GM23338 (cell line): Measurements from ENCODE around the gene PTH2. TPM values are rescaled to one million over a fixed set of nuclear protein-coding genes. Genes with fewer than 3 reads are reported as not detected.

Experiments
- ATAC-seq: fragments of 200-7000 bp; cut with Tn5 transposase; 3 replicates; pipeline ENCODE4 v1.9.1; 2020
- DNase-seq: peaks from one replicate; pipeline ENCODE4 v3.0.0-alpha.2; 2015; ENCODE audit warnings: low spot score
- H2AFZ ChIP-seq: fragments of 200-600 bp; sonication (generic); 2 replicates; pipeline ENCODE4 v1.8.0; 2016; ENCODE audit warnings: antibody characterized with exemption, mild to moderate bottlenecking, moderate library complexity
- H3F3A ChIP-seq: fragments of 200-600 bp; sonication (generic); replicated peaks from 2 replicates; pipeline ENCODE4 v1.8.0; 2017; ENCODE audit warnings: antibody characterized with exemption, mixed run types, low read depth
- H3K27ac ChIP-seq: fragments of 200-600 bp; sonication (generic); 2 replicates; pipeline ENCODE4 v1.6.1; 2016; ENCODE audit warnings: low read depth
- H3K27me3 ChIP-seq: fragments of 200-600 bp; sonication (generic); 2 replicates; pipeline ENCODE4 v1.8.0; 2016; ENCODE audit warnings: mild to moderate bottlenecking, mixed run types, moderate library complexity; ENCODE audit not compliant: insufficient read depth
- H3K36me3 ChIP-seq: fragments of 200-600 bp; sonication (generic); 2 replicates; pipeline ENCODE4 v1.8.0; 2016; ENCODE audit warnings: mild to moderate bottlenecking; ENCODE audit not compliant: insufficient read depth
- H3K4me1 ChIP-seq: fragments of 200-600 bp; sonication (generic); 2 replicates; pipeline ENCODE4 v1.8.0; 2016; ENCODE audit warnings: mild to moderate bottlenecking, moderate library complexity; ENCODE audit not compliant: insufficient read depth
- H3K4me2 ChIP-seq: fragments of 200-600 bp; sonication (generic); 2 replicates; pipeline ENCODE4 v1.7.1; 2017; ENCODE audit warnings: mixed run types
- H3K4me3 ChIP-seq: fragments of 200-600 bp; sonication (generic); 2 replicates; pipeline ENCODE4 v1.6.1; 2016; ENCODE audit warnings: mixed run types
- H3K79me2 ChIP-seq: fragments of 200-600 bp; sonication (generic); replicated peaks from 2 replicates; pipeline ENCODE4 v1.8.0; 2017; ENCODE audit warnings: mild to moderate bottlenecking; ENCODE audit not compliant: insufficient read depth
- H3K9me2 ChIP-seq: fragments of 200-600 bp; sonication (generic); 2 replicates; pipeline ENCODE4 v1.8.0; 2017; ENCODE audit not compliant: insufficient read depth
- H4K20me1 ChIP-seq: fragments of 200-600 bp; sonication (generic); replicated peaks from 2 replicates; pipeline ENCODE4 v1.8.0; 2017; ENCODE audit warnings: mild to moderate bottlenecking; ENCODE audit not compliant: insufficient read depth
- H3K27ac Mint-ChIP-seq: 2 replicates; pipeline ENCODE4 v1.8.0; 2020; ENCODE audit warnings: inconsistent platforms, mild to moderate bottlenecking, moderate library complexity, mixed read lengths
- H3K27me3 Mint-ChIP-seq: 3 replicates; pipeline ENCODE4 v1.8.0; 2022; ENCODE audit warnings: low read depth, mild to moderate bottlenecking, moderate library complexity, mixed read lengths, inconsistent platforms; ENCODE audit not compliant: insufficient read depth, poor library complexity
- H3K36me3 Mint-ChIP-seq: 3 replicates; pipeline ENCODE4 v1.8.0; 2021; ENCODE audit warnings: low read depth, mild to moderate bottlenecking, inconsistent platforms, moderate library complexity, mixed read lengths
- H3K4me1 Mint-ChIP-seq: 3 replicates; pipeline ENCODE4 v1.8.0; 2020; ENCODE audit warnings: mild to moderate bottlenecking, inconsistent platforms, mixed read lengths
- H3K4me3 Mint-ChIP-seq: 3 replicates; pipeline ENCODE4 v1.8.0; 2021; ENCODE audit warnings: moderate library complexity, mild to moderate bottlenecking, inconsistent platforms, mixed read lengths
- H3K9me3 Mint-ChIP-seq: 3 replicates; pipeline ENCODE4 v1.8.0; 2020; ENCODE audit warnings: moderate library complexity, mild to moderate bottlenecking, inconsistent platforms, mixed read lengths
- CREB1 ChIP-seq: fragments of 250-450 bp; sonication (Bioruptor Pico); IDR thresholded peaks from 2 replicates; pipeline ENCODE4 v1.5.0; 2020; ENCODE audit warnings: low read depth, mild to moderate bottlenecking, moderate library complexity
- CTCF ChIP-seq, 2 experiments: fragments of 200-600 bp in 1 of 2; sonication (generic) in 1 of 2; conservative IDR thresholded peaks; 2 replicates each; pipeline versions ENCODE4 v1.5.1 to v1.6.1; 2016 to 2017; ENCODE audit warnings: antibody characterized with exemption in 2 of 2, low read depth in 2 of 2, mild to moderate bottlenecking in 2 of 2, moderate library complexity in 1 of 2
- ETS1 ChIP-seq: IDR thresholded peaks from 2 replicates; pipeline ENCODE4 v1.6.1; 2016; ENCODE audit warnings: antibody characterized with exemption
- EZH2 ChIP-seq: fragments of 200-600 bp; sonication (generic); IDR thresholded peaks from one replicate; pipeline ENCODE4 v1.8.0; 2017; ENCODE audit warnings: antibody characterized with exemption, mild to moderate bottlenecking, low read depth; ENCODE audit not compliant: unreplicated experiment
- EZH2phosphoT487 ChIP-seq: fragments of 200-600 bp; sonication (generic); IDR thresholded peaks from one replicate; pipeline ENCODE4 v1.8.1; 2018; ENCODE audit warnings: antibody characterized with exemption; ENCODE audit not compliant: unreplicated experiment
- JUNB ChIP-seq: IDR thresholded peaks from one replicate; pipeline ENCODE4 v1.6.1; 2016; ENCODE audit warnings: antibody characterized with exemption; ENCODE audit not compliant: unreplicated experiment
- NANOG ChIP-seq: IDR thresholded peaks from 2 replicates; pipeline ENCODE4 v1.6.1; 2016; ENCODE audit warnings: antibody characterized with exemption, borderline replicate concordance
- POLR2AphosphoS5 ChIP-seq: IDR thresholded peaks from 2 replicates; pipeline ENCODE4 v1.6.1; 2016; ENCODE audit warnings: antibody characterized with exemption, low read depth
- REST ChIP-seq: IDR thresholded peaks from one replicate; pipeline ENCODE4 v1.6.1; 2018; ENCODE audit warnings: antibody characterized with exemption; ENCODE audit not compliant: unreplicated experiment
- STAT1 ChIP-seq: IDR thresholded peaks from one replicate; pipeline ENCODE4 v1.6.1; 2016; ENCODE audit warnings: antibody characterized with exemption; ENCODE audit not compliant: unreplicated experiment
- ZNF114 ChIP-seq: fragments of 250-450 bp; sonication (Bioruptor Pico); IDR thresholded peaks from 2 replicates; pipeline ENCODE4 v1.5.0; 2020; ENCODE audit warnings: mild to moderate bottlenecking, moderate library complexity
- ZNF331 ChIP-seq: fragments of 250-450 bp; sonication (Bioruptor Pico); IDR thresholded peaks from 2 replicates; pipeline ENCODE4 v1.5.0; 2020; ENCODE audit warnings: low read depth, mild to moderate bottlenecking, moderate library complexity
- ZNF462 ChIP-seq: fragments of 250-450 bp; sonication (Bioruptor Pico); IDR thresholded peaks from 2 replicates; pipeline ENCODE4 v1.5.0; 2020; ENCODE audit warnings: mild to moderate bottlenecking, moderate library complexity
- polyA plus RNA-seq: library from polyadenylated mRNA; unstranded; fragments of >200 nt; fragmentation: Nextera tagmentation; extraction: Ambion mirVana; gene quantifications from 2 replicates; pipeline ENCODE4 v1.2.1, GENCODE V29; 2016
- total RNA-seq: library from RNA; depleted of rRNA; stranded (reverse); fragments of >200 nt; shearing (Covaris generic); gene quantifications from 2 replicates; pipeline ENCODE4 v1.2.3, GENCODE V29; 2014

The PTH2 gene
- total and polyA plus RNA-seq, 2 experiments from 2014 or later = 1.6 TPM; not detected in 1

GRCh38 chr19:49383599-49383998 is 39.6 kb downstream of the PTH2 start:
- H3K27ac ChIP-seq = no peak overlapping the region
- H3K4me1 ChIP-seq = no peaks in the 10 kb centered on the region
- H2AFZ ChIP-seq = no peak overlapping the region
- no peak overlapping the region for H3K4me3 Mint-ChIP-seq
- no peaks in the 10 kb centered on the region for H3K36me3 ChIP-seq
- peaks cover 4% of the 10 kb centered on the region for H3K27me3 Mint-ChIP-seq
- H3K9me2 ChIP-seq = no peaks in the 10 kb centered on the region
- DNase-seq (no peak), ATAC-seq (no peak)
- H3K9me3 Mint-ChIP-seq = peaks cover 5% of the 10 kb centered on the region; the same call in 1 of the 3 replicates
- no peak overlapping the region for H3K27ac Mint-ChIP-seq
- H4K20me1 ChIP-seq = no peaks in the 10 kb centered on the region
- H3K4me1 Mint-ChIP-seq = peaks cover 2% of the 10 kb centered on the region; the same call in 1 of the 3 replicates
- no peaks in the 10 kb centered on the region; the same call in 1 of the 3 replicates for H3K36me3 Mint-ChIP-seq
- 0 out of 2 replicates have a peak, but pooled peaks cover 3% of the 10 kb centered on the region for H3F3A ChIP-seq
- no peaks in the 10 kb centered on the region for H3K27me3 ChIP-seq
- no peak overlapping the region for H3K4me2 ChIP-seq
- no peaks in the 10 kb centered on the region for H3K79me2 ChIP-seq
- H3K4me3 ChIP-seq = no peak overlapping the region
- TF ChIP-seq ZNF462 (CRISPR knock-in tag) (no peak), EZH2phosphoT487 (no peak), REST (no peak), CTCF (conservative IDR thresholded peaks at IDR 0.05; ENCODE audit: low read depth in 2 of 2) (no peak), STAT1 (no peak), JUNB (no peak), ETS1 (no peak), ZNF114 (CRISPR knock-in tag) (no peak), EZH2 (no peak), NANOG (no peak), ZNF331 (CRISPR knock-in tag) (no peak), POLR2AphosphoS5 (no peak), CREB1 (CRISPR knock-in tag) (no peak)
